GM15510 (cell line): ENCODE data around the gene TPM4.
A peak's percentile ranks its signal among the peaks of the same experiment; 100 is the strongest.

Experiments used
- POLR2A ChIP-seq: IDR thresholded peaks from 3 replicates; pipeline ENCODE4 v1.6.1; 2011; ENCODE audit warnings: borderline replicate concordance; ENCODE audit not compliant: insufficient read length; ENCODE audit errors: extremely low read depth

Gene TPM4

DNA sequence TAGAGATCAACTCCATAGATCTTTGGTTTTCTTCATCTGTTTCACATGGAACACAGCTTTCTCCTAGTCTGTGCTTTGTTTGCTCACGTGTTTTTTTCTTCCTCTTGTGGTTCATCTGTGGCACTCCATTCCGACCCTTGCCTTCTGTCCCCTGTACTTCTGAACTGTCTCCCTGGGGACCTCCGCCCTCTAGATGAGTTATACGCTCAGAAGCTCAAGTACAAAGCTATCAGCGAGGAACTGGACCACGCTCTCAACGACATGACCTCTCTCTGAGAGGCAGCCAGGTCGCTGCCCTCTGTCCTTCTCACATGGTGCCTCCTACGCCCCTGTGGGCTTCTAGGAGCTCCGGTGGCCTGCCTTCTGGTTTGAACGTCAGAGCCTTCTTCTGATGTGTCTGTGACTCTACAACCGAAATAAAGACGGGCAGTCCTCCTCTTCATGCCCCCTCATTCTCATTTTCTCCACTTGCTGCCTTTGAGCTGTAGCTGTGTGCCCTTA is 18.8 kb downstream of the TPM4 start:
- TF ChIP-seq POLR2A = peak; percentile 17

- no peak for TF ChIP-seq POLR2A
Observed at GRCh38 chr19:16096280-16096855, 20.1 kb downstream of the TPM4 start.

- TF ChIP-seq POLR2A = no peak
Observed at GRCh38 chr19:16098416-16098768, 22.1 kb downstream of the TPM4 start.

DNA sequence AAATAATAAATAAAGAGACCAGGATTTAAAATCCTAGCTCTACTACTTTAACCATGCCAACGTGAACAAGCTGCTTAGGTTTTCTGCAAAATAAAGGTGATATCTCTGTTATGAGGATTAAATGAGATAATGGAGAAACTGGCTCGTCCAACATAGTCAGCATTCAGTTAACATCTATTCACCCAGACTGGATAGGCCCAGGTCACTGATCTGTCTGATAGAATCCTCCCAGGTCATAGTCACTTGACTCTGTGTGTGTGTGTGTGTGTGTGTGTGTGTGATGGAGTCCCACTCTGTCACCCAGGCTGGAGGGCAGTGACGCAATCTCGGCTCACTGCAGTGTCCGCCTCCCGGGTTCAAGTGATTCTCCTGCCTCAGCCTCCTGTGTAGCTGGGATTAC is 22.5 kb downstream of the TPM4 start:
- no peak for TF ChIP-seq POLR2A

DNA sequence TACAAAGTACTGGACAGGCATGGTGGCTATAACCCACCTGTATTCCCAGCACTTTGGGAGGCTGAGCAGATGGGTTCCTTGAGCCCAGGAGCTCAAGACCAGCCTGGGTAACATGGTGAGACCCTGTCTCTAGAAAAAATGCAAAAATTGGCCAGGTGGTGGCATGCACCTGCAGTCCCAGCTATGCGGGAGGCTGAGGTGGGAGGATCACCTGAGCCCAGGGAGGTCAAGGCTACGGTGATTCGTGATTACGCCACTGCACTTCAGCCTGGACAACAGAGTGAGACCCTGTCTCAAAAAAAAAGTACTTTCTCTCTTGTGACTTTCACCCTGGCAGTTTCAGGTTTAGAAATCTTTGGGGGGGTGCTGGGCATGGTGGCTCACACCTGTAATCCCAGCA is 24.2 kb downstream of the TPM4 start:
- TF ChIP-seq POLR2A = no peak

DNA sequence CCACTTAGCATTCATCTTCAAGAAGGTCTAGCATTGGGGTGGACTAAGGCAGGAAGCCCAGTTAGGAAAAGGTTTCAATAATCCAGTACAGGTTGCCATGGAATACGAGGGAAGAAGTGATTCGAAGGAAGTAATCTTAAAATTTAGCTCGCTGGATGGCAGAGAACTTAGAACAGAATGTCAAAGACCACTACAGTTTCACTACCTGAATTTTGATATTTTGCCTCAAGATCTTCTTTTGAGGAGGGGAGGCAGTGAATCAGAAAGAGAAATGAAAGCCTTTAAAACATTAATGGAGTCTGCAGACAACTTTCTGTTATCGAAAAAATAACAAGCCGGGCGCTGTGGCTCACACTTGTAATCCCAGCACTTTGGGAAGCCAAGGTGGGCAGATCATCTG is 28.4 kb downstream of the TPM4 start:
- TF ChIP-seq POLR2A = no peak

GRCh38 chr19:16106121-16106520 is 29.8 kb downstream of the TPM4 start:
- no peak for TF ChIP-seq POLR2A

DNA sequence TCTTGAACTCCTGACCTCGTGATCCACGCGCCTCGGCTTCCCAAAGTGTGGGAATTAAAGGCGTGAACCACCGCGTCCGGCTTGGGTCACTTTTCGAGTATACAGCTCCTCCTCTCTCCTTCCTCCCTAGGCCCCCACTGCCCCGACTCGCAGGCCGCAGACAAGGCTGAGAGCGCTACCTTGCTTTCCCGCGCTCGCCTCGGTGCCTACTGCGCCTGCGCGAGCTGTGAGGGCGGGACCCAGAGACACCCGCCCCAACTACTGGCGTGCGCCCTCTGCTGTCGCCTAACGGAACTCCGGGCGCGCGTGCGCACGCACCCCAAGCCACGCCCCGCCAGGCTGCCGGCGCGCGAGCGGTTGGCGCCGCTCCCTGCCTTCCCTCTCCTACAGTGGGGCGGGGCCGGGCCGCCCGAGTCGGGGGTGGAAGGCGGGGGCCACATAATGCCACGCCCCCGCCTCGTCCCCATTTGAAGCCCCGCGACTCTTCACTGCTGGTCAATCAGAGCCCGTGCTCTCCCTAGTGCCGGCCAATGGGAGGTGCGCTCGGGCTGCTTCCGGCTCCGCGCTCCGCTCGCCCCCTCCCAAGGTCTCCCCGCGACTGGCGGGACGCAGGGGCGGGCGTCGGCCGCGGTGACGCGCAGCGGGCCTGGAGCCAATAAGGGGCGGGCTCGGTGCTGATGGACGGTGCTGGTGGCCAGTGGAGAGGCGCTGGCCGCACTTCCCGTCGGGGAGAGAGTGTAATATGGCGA is 35.0 kb downstream of the TPM4 start, which contains the start of gene RAB8A:
RAB8A (plus strand) TSS at position 730 of the 749 bp plus-strand sequence; CDS start at position 743, 13 bp downstream.
- peak; percentile 59 for TF ChIP-seq POLR2A

DNA sequence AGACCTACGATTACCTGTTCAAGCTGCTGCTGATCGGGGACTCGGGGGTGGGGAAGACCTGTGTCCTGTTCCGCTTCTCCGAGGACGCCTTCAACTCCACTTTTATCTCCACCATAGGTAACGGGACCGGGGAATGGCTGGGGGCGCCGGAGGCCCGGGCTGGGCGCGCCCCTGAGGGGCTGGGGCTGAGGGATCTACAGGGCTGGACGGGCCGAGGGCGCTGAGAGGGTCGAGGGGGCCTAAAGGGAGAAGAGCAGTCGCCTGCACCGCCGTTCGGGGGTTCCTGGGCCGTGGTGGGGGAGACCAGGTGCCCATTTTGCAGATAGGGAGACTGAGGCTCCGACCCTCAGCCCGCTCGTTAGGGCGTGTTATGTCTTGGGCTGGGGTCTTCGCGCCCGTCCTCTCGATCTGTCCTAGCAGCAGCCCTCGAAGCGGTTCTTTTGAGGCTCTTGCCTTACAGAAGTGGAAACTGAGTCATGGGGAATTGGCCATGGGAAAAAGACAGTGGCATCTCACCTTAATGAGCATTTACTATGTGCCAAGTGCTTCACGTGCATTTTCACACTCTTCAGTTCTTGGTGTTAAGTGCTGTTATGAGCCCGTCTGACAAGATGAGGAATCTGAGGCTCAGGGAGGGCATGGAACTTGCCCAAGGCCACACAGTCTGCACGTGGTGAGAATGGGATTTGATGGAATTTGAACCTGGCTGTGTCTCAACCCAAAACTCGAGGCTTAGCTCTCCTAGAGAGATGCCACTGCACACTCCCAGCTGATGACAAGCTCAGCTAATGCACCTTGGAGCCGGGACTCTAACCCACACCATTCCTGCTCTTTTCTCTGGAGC is 35.8 kb downstream of the TPM4 start:
- TF ChIP-seq POLR2A = peak; percentile 70

DNA sequence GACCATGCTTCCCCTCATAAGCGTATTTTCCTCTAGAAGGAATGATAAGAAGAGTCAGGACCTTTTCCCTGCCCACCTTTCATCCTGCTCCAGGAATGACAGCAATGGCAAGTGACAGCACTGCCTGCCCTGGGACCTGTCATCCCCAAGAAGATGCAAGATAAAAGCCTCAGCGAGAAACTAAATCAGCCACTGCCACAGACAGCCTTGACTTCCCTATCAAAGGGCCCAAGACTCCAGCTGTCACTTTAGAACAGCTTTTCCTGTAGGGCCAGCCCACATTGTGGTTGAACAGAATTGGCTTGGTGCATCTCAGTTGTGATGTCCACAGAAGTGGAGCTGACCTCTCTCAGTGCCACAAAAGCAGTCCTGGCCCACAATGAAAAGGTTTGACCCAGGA is 36.5 kb downstream of the TPM4 start:
- TF ChIP-seq POLR2A = no peak

- no peak for TF ChIP-seq POLR2A
Observed at GRCh38 chr19:16113727-16114126, 37.4 kb downstream of the TPM4 start.

DNA sequence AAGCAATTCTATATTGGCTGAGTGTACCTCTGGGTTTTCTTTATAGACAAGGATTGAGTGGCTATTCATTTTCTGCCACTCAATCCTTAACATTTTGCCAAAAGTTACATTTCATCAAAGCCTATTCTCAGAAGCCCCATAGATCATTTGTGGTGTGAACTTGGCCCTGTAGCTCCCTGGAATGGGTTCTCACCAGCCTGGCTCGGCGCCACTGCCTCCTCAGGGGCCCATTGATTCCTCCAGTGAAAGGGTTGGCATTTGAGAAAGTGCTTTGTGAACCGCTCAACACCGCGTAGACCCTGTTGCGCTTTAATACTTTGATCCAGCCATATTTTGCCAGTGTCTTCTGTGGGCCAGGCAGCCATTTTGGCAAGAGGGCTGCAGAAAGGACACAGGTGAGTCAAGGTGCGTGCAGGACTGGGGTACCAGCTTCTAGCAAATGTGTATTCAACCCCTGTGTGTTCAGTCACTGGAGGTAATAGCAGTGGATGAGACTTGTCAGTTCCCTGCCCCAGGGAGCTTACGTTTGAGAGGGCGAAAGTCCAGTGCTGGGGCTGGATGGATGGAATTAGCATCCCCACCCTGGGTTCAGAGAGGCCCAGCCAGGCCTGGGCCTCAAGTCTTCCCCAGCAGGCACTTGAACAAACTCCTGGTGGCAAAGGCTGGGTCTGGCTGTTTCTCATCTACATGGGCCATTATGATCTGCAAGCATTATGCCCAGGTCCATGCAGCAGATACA is 39.2 kb downstream of the TPM4 start:
- no peak for TF ChIP-seq POLR2A

- no peak for TF ChIP-seq POLR2A
Observed at GRCh38 chr19:16116067-16116466, 39.8 kb downstream of the TPM4 start.

DNA sequence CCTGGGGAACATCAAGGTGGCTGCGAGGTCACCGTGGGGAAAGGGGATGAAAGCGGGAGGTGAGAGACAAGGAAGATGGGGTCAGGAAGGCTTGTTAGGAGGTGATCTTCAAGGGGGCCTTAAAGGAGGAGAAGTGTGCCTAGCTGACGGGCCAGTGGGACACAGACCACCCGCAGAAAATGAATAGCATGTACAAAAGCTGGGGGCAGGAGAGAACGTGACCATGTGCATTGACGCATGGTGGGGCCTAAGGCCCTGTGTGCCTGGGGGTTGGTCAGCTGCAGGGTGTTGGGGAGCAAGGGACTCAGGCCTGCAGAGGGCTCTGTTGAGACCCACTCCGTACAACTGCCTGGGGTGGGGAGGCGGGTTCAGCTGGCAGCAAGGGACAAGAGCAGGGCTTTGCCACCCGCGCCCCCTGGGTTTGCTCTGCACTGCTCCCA is 41.3 kb downstream of the TPM4 start:
- TF ChIP-seq POLR2A = peak; percentile 20
